ENCODE measurements around the gene PPTC7. TPM values are rescaled to one million over a fixed set of nuclear protein-coding genes. Genes with fewer than 3 reads are reported as not detected.

The PPTC7 gene
- total and polyA plus RNA-seq, 10 of the 15 experiments (the other 5 are each of a cell fraction or from before 2014, with no cell fraction given): 4.0 to 69.6 (median 12.3) TPM

- TF ChIP-seq PRDM15 (CRISPR knock-in tag; IDR thresholded peaks at IDR 0.05) (no peak), NRF1 (conservative IDR thresholded peaks at IDR 0.05; ENCODE audit: low read depth, low read length) (no peak), ZBED1 (IDR thresholded peaks at IDR 0.05; ENCODE audit: borderline replicate concordance) (peak; percentile 17; the same call in 1 of the 2 replicates), HDGF (IDR thresholded peaks at IDR 0.05) (no peak; the same call in none of the 2 replicates), IKZF1 (conservative IDR thresholded peaks at IDR 0.05) (peak; percentile 66; the same call in 1 of the 2 replicates), MXI1 (IDR thresholded peaks at IDR 0.05; ENCODE audit: low read depth, low read length) (peak; percentile 91), ATF3 (IDR thresholded peaks at IDR 0.05; ENCODE audit: borderline replicate concordance, extremely low read depth, low read depth, low read length) (no peak), MEF2B (IDR thresholded peaks at IDR 0.05; ENCODE audit: partially characterized antibody, poor library complexity, severe bottlenecking) (peak; percentile 63), HDAC2 (IDR thresholded peaks at IDR 0.05) (no peak)
Observed at GRCh38 chr12:110613771-110614684, 30.9 kb upstream of the PPTC7 start, which contains the start of gene TCTN1 (continued).

All from GM12878 (cell line).